HUES48 (cell line): ENCODE data around the gene FBLIM1.
"Not testable (repeated sequence)": the region's sequence is repeated elsewhere in the genome, so short reads cannot be mapped to it uniquely, and the experiment has no call there.

Experiments used
- H3K27ac ChIP-seq: one replicate; pipeline ENCODE4 v1.7.0; 2013; ENCODE audit warnings: low read depth, low read length, inconsistent platforms
- H3K27me3 ChIP-seq: 2 replicates; pipeline ENCODE4 v1.6.1; 2013; ENCODE audit warnings: mild to moderate bottlenecking, low read length; ENCODE audit not compliant: control insufficient read depth, insufficient read depth
- H3K36me3 ChIP-seq: 2 replicates; pipeline ENCODE4 v1.6.1; 2013; ENCODE audit warnings: low read length; ENCODE audit not compliant: control insufficient read depth, insufficient read depth
- H3K4me1 ChIP-seq: 2 replicates; pipeline ENCODE4 v1.6.1; 2013; ENCODE audit warnings: mild to moderate bottlenecking, low read length; ENCODE audit not compliant: control insufficient read depth, insufficient read depth
- H3K4me3 ChIP-seq: 2 replicates; pipeline ENCODE4 v1.5.1; 2013; ENCODE audit warnings: mild to moderate bottlenecking, low read depth, low read length
- H3K9ac ChIP-seq: 2 replicates; pipeline ENCODE4 v1.6.1; 2013; ENCODE audit warnings: mild to moderate bottlenecking, low read depth, low read length, moderate library complexity
- H3K9me3 ChIP-seq: 2 replicates; pipeline ENCODE4 v1.6.1; 2013; ENCODE audit warnings: low read length; ENCODE audit not compliant: control insufficient read depth, insufficient read depth

FBLIM1 gene

GRCh38 chr1:15828931-15829330 lies 70.3 kb downstream of the FBLIM1 start:
- H3K9ac ChIP-seq, H3K4me3 ChIP-seq, H3K27ac ChIP-seq, H3K36me3 ChIP-seq, H3K9me3 ChIP-seq, H3K27me3 ChIP-seq: not testable (repeated sequence)
- H3K4me1 ChIP-seq = peaks cover 20% of the 10 kb centered on the region

DNA sequence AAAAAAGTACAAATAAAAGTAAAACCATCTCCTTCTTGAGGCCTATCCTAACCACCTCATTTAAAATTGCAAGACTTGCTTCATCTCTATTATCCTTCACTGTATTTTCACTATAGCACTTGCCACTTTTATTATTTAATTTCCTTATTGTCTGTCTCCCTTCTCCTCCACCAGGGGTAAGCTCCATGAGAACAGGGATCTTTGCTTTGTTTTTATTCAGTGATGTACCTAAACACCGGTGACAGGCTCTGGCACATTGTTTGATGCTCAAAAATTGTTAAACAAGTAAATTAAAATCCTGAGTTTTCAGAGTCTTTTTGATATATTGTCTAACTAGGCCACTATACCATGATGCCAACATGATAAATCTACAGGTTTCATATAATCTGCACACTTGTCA lies 71.7 kb downstream of the FBLIM1 start:
- H3K27me3 ChIP-seq = no peaks in the 10 kb centered on the region
- H3K9ac ChIP-seq = no peak overlapping the region
- H3K36me3 ChIP-seq = no peaks in the 10 kb centered on the region
- peaks cover 20% of the 10 kb centered on the region for H3K4me1 ChIP-seq
- peak overlapping the region; percentile 48 for H3K27ac ChIP-seq
- no peak overlapping the region for H3K4me3 ChIP-seq
- H3K9me3 ChIP-seq = no peaks in the 10 kb centered on the region

GRCh38 chr1:15833069-15833679 lies 74.6 kb downstream of the FBLIM1 start:
- Histone ChIP-seq H3K9me3 (no peaks in the 10 kb centered on the region), H3K36me3 (no peaks in the 10 kb centered on the region), H3K27me3 (no peaks in the 10 kb centered on the region), H3K9ac (no peak overlapping the region), H3K4me3 (peak overlapping the region; percentile 87), H3K4me1 (peaks cover 25% of the 10 kb centered on the region), H3K27ac (peak overlapping the region; percentile 100)

DNA sequence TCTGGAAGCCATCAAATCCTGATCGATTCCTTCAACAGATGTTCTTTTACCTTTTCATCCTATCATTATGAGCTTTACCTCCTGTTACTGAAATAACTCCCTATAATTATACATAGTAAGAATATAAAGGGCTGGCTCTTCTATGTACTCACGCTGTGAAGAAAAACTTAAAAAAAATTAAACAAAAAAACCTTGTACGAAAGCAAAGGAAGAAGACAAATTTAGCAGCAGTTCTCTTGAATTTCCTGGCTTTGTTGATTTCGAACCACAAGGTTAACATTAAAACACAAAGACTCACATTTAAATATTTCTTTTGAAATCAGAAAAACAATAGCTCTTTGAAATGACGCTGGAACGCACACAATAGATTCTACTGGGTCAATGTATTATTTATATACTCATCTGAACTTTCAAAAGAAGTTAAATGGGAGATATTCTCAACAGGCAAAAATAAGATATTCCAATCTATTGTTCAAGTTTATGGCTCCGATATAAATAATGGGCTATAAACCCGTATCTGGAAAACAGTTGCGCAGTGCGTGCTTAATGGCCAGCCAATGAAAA lies 75.3 kb downstream of the FBLIM1 start:
- H3K27ac ChIP-seq = peak overlapping the region; percentile 100
- H3K4me3 ChIP-seq = peak overlapping the region; percentile 87
- H3K4me1 ChIP-seq = peaks cover 25% of the 10 kb centered on the region
- no peaks in the 10 kb centered on the region for H3K27me3 ChIP-seq
- H3K9ac ChIP-seq = peak overlapping the region; percentile 98
- no peaks in the 10 kb centered on the region for H3K36me3 ChIP-seq
- no peaks in the 10 kb centered on the region for H3K9me3 ChIP-seq

- H3K4me1 ChIP-seq = peaks cover 22% of the 10 kb centered on the region
- no peaks in the 10 kb centered on the region for H3K36me3 ChIP-seq
- peak overlapping the region; percentile 87 for H3K4me3 ChIP-seq
- H3K27ac ChIP-seq = peak overlapping the region; percentile 100
- H3K9ac ChIP-seq = peak overlapping the region; percentile 98
- no peaks in the 10 kb centered on the region for H3K9me3 ChIP-seq
- no peaks in the 10 kb centered on the region for H3K27me3 ChIP-seq
These were observed 76.0 kb downstream of the FBLIM1 start for GRCh38 chr1:15834406-15835204.

DNA sequence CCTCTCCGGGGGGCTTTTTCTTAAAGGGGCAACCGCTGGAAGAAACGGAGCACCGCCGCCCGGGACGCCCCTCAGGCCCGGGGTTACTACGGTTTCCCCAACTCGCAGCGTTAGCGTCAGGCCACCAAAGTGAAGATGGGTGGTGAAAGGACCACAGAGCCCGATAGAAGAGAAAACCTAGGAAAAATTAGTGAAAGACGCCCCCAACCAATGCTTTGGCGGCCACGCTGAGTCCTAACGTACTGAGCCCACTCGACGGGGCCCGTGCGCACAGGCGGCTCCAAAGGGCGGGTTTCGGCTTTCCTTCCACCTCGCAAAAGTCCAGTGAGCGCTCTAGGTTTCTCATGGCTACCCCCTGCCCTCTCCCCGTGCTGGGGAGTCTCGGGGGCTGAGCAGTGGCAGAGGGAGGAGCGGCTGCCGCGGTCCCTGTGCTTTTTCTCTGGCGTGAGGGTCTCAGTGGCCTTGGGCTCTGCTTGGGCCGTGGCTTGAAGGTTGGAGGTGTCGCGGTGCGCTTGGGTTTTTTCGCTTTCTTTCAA lies 76.7 kb downstream of the FBLIM1 start:
- H3K27me3 ChIP-seq = no peaks in the 10 kb centered on the region
- no peaks in the 10 kb centered on the region for H3K36me3 ChIP-seq
- peak overlapping the region; percentile 87 for H3K4me3 ChIP-seq
- H3K9me3 ChIP-seq = no peaks in the 10 kb centered on the region
- H3K4me1 ChIP-seq = peaks cover 16% of the 10 kb centered on the region
- H3K9ac ChIP-seq = peak overlapping the region; percentile 98
- H3K27ac ChIP-seq = peak overlapping the region; percentile 100

GRCh38 chr1:15835741-15836510 lies 77.3 kb downstream of the FBLIM1 start:
- Histone ChIP-seq H3K27me3 (no peaks in the 10 kb centered on the region), H3K36me3 (no peaks in the 10 kb centered on the region), H3K4me1 (peaks cover 9% of the 10 kb centered on the region; the same call in 1 of the 2 replicates), H3K9me3 (no peaks in the 10 kb centered on the region), H3K27ac (peak overlapping the region; percentile 100), H3K9ac (peak overlapping the region; percentile 98), H3K4me3 (peak overlapping the region; percentile 87)
